ENCODE data around the gene PRPH. TPM values are rescaled to one million over a fixed set of nuclear protein-coding genes. Genes with fewer than 3 reads are reported as not detected.
"Not testable (repeated sequence)": the region's sequence is repeated elsewhere in the genome, so short reads cannot be mapped to it uniquely, and the experiment has no call there.

PRPH gene
- total RNA-seq, 4 donors from 2014 or later = 0.19 to 1.4 (median 0.61) TPM; not detected in 1

DNA sequence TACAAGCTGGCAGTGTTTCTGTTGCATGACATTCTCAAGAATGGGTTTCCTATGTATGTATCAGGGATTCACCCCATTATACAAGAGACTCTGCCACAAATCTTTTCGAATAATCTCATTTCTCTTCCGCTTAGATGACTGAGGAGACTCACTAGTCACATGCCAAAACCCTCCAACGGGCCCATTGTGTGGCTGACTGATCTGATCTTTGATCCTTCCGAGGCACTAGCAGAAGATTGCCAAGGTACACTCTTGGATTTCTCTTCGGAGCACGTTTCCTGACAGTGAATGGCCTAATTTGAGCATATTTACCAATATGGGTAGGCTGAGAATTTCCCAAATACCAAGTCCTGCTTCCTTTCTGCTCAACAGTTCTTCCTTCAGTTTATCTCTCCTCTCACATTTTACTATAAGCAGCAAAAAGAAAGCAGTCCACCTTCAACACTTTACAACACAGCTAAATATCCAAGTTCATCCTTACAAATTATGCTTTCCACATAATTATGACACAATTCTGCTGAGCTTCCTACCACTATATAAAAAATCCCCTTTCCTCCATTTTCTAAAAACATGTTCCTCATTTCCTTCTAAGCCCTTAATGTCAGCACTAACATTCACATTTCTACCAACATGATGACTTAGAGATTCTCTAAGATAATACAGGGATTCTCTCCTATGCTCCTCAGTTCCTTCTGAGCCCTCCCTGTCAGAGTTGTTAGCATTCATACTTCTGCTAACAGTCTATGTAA is 11.0 kb downstream of the PRPH start:
- intact Hi-C loops (cut with DNase I; ENCODE audit: low total_unique reads) = no loop called here
- no peak for DNase-seq (ENCODE audit: low spot score in 2 of 2)
- TF ChIP-seq POLR2A (IDR thresholded peaks at IDR 0.05) = no peak
- TF ChIP-seq, protein P1, sequence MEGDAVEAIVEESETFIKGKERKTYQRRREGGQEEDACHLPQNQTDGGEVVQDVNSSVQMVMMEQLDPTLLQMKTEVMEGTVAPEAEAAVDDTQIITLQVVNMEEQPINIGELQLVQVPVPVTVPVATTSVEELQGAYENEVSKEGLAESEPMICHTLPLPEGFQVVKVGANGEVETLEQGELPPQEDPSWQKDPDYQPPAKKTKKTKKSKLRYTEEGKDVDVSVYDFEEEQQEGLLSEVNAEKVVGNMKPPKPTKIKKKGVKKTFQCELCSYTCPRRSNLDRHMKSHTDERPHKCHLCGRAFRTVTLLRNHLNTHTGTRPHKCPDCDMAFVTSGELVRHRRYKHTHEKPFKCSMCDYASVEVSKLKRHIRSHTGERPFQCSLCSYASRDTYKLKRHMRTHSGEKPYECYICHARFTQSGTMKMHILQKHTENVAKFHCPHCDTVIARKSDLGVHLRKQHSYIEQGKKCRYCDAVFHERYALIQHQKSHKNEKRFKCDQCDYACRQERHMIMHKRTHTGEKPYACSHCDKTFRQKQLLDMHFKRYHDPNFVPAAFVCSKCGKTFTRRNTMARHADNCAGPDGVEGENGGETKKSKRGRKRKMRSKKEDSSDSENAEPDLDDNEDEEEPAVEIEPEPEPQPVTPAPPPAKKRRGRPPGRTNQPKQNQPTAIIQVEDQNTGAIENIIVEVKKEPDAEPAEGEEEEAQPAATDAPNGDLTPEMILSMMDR (IDR thresholded peaks at IDR 0.05) = no peak
- WGBS, 2 donors = 82 to 84% methylated on average over 6 of the region's 6 CpGs
- no peak overlapping the region for H3K4me3 ChIP-seq (ENCODE audit: low read depth, poor library complexity, severe bottlenecking)

DNA sequence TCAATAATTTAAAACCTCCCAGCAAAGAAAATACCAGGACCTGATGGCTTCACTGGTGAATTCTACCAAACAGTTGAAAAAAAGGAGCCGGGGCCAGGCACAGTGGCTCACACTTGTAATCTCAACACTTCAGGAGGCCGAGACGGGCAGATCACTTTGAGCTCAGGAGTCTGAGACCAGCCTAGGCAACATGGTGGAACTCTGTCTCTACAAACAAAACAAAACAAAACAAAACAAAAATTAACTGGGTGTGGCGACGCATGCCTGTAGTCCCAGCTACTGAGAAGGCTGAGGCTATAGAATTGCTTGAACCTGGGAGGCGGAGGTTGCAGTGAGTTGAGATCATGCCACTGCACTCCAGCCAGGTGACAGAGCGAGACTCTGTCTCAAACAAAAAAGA is 14.4 kb downstream of the PRPH start:
- intact Hi-C loops (cut with DNase I; ENCODE audit: low total_unique reads) = no loop called here
- WGBS, 2 donors = 89 to 93% methylated on average over 7 of the region's 7 CpGs
- DNase-seq (ENCODE audit: low spot score in 2 of 2) = peak in 1 of 2 donors; percentile 53
- TF ChIP-seq, protein P1 (IDR thresholded peaks at IDR 0.05) = no peak
- no peak for TF ChIP-seq POLR2A (IDR thresholded peaks at IDR 0.05)
- no peak overlapping the region for H3K4me3 ChIP-seq (ENCODE audit: low read depth, poor library complexity, severe bottlenecking)

DNA sequence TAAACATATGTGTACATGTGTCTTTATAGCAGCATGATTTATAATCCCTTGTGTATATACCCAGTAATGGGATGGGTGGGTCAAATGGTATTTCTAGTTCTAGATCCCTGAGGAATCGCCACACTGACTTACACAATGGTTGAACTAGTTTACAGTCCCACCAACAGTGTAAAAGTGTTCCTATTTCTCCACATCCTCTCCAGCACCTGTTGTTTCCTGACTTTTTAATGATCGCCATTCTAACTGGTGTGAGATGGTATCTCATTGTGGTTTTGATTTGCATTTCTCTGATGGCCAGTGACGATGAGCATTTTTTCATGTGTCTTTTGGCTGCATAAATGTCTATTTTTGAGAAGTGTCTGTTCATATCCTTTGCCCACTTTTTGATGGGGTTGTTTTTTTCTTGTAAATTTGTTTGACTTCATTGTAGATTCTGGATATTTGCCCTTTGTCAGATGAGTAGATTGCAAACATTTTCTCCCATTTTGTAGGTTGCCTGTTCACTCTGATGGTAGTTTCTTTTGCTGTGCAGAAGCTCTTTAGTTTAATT is 15.6 kb downstream of the PRPH start:
- H3K4me3 ChIP-seq (ENCODE audit: low read depth, poor library complexity, severe bottlenecking); intact Hi-C loops (cut with DNase I; ENCODE audit: low total_unique reads); DNase-seq (ENCODE audit: low spot score in 2 of 2): not testable (repeated sequence)
- WGBS, 2 donors = 69 to 78% methylated on average over 3 of the region's 3 CpGs

DNA sequence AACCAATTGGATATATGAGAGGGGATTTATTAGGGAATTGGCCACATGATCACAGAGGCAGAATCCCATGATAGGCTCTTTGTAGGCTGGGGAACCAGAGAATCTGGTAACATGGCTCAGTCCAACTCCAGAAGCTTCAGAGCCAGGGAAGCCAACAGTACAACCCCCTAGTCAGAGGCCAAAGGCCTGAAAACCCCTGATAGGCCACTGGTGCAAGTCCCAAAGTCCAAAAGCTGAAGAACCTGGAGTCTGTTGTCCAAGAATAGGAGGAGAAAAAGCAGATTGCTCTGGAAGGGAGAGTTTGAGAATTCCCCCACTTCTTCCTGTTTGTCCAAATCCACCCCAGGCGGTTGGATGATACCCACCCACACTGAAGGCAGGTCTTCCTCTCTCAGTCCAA is 19.9 kb downstream of the PRPH start:
- intact Hi-C loops (cut with DNase I; ENCODE audit: low total_unique reads) = no loop called here
- 85 to 94% methylated on average over 1 of the region's 1 CpG for WGBS, 2 donors
- no peak overlapping the region for H3K4me3 ChIP-seq (ENCODE audit: low read depth, poor library complexity, severe bottlenecking)
- TF ChIP-seq POLR2A (IDR thresholded peaks at IDR 0.05) = no peak
- DNase-seq (ENCODE audit: low spot score in 2 of 2) = no peak

DNA sequence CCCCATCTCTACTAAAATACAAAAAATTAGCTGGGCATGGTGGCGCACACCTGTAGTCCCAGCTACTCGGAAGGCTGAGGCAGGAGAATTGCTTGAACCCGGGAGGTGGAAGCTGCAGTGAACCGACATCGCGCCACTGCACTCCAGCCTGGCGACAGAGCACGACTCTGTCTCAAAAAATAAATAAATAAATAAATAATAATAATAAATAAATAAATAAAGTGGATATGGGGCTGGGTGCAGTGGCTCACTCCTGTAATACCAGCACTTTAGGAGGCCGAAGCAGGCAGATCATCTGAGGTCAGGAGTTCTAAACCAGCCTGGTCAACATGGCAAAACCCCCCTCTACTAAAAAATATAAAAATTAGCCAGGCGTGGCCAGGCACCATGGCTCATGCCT is 22.2 kb downstream of the PRPH start:
- H3K4me3 ChIP-seq (ENCODE audit: low read depth, poor library complexity, severe bottlenecking); intact Hi-C loops (cut with DNase I; ENCODE audit: low total_unique reads); DNase-seq (ENCODE audit: low spot score in 2 of 2): not testable (repeated sequence)
- 92 to 93% methylated on average over 10 of the region's 10 CpGs for WGBS, 2 donors

DNA sequence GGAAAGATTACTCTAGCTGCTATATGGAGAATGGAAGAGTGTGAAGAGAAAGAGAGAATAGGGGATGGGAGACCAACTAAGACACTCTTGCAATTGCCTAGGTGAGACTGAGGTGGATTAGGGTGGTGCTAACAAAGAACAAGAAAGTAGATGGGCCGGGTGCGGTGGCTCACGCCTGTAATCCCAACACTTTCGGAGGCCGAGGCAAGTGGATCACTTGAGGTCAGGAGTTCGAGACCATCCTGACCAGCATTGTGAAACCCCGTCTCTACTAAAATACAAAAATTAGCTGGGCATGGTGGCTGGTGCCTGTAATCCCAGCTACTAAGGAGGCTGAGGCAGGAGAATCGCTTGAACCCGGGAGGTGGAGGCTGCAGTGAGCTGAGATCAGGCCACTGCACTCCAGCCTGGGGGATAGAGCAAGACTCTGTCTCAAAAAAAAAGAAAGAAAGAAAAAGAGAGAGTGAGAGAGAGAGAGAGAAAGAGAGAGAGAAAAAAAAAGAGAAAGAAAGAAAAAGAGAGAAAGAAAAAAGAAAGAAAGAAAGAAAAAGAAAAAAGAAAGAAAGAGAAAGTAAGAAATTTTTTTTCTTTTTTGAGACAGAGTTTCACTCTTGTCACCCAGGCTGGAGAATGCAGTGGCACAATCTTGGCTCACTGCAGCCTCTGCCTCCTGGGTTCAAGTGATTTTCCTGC is 25.6 kb downstream of the PRPH start:
- intact Hi-C loops (cut with DNase I; ENCODE audit: low total_unique reads); H3K4me3 ChIP-seq (ENCODE audit: low read depth, poor library complexity, severe bottlenecking); DNase-seq (ENCODE audit: low spot score in 2 of 2): not testable (repeated sequence)
- 93 to 95% methylated on average over 9 of the region's 9 CpGs for WGBS, 2 donors

DNA sequence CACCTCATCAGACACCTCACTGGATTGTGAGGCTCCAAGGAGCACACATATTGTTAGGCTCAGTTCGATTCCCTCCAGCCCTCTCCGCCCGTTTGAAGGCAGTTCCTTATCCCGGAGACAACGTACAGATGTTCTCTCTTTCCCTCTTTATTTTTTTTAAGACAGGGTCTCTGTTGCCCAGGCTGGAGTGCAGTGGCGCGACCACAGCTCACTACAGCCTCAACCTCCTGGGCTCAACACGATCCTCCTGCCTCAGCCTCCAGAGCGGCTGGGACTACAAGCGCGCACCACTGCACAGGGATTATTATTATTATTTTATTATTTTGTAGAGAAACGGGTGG is 27.4 kb downstream of the PRPH start:
- WGBS, 2 donors = 31 to 34% methylated on average over 12 of the region's 12 CpGs

More for the DNA sequence above, 27.4 kb downstream of the PRPH start:
- DNase-seq (ENCODE audit: low spot score in 2 of 2) = no peak
- intact Hi-C loops (cut with DNase I; ENCODE audit: low total_unique reads) = no loop called here
- TF ChIP-seq, protein P1 (IDR thresholded peaks at IDR 0.05) = no peak
- TF ChIP-seq POLR2A (IDR thresholded peaks at IDR 0.05) = no peak
- H3K4me3 ChIP-seq (ENCODE audit: low read depth, poor library complexity, severe bottlenecking) = peak overlapping the region; percentile 44

All from lower leg skin (tissue), 4 donors.